Fibroblast of skin of right biceps (primary cell): ENCODE measurements around the gene ZNF618.

ENCODE experiments used
- DNase-seq: peaks from one replicate; pipeline ENCODE4 v3.0.0-alpha.2; 2013

Gene ZNF618

GRCh38 chr9:113913426-113914195, 37.5 kb downstream of the ZNF618 start:
- no peak for DNase-seq

GRCh38 chr9:113914517-113914916, 38.4 kb downstream of the ZNF618 start:
- DNase-seq: no peak

- DNase-seq: no peak
Observed at GRCh38 chr9:113915817-113916434, 39.8 kb downstream of the ZNF618 start.

GRCh38 chr9:113916931-113917330, 40.8 kb downstream of the ZNF618 start:
- DNase-seq: no peak

- no peak for DNase-seq
Observed at GRCh38 chr9:113918697-113919350, 42.7 kb downstream of the ZNF618 start.

- DNase-seq: no peak
Observed at GRCh38 chr9:113919382-113919781, 43.3 kb downstream of the ZNF618 start.

GRCh38 chr9:113919871-113920270, 43.8 kb downstream of the ZNF618 start:
- no peak for DNase-seq

GRCh38 chr9:113920872-113921271, 44.8 kb downstream of the ZNF618 start:
- DNase-seq: no peak

- DNase-seq: no peak
Observed at GRCh38 chr9:113921396-113921925, 45.4 kb downstream of the ZNF618 start.

- no peak for DNase-seq
Observed at GRCh38 chr9:113922160-113922559, 46.1 kb downstream of the ZNF618 start.

- DNase-seq: no peak
Observed at GRCh38 chr9:113926211-113926610, 50.1 kb downstream of the ZNF618 start.

- no peak for DNase-seq
Observed at GRCh38 chr9:113927277-113927676, 51.2 kb downstream of the ZNF618 start.

- DNase-seq: no peak
Observed at GRCh38 chr9:113928269-113928668, 52.2 kb downstream of the ZNF618 start.

GRCh38 chr9:113929634-113930389, 53.7 kb downstream of the ZNF618 start:
- DNase-seq: peak; percentile 77

GRCh38 chr9:113930390-113930783, 54.3 kb downstream of the ZNF618 start:
- no peak for DNase-seq

GRCh38 chr9:113931140-113931539, 55.0 kb downstream of the ZNF618 start:
- DNase-seq: no peak

- DNase-seq: no peak
Observed at GRCh38 chr9:113931777-113932176, 55.7 kb downstream of the ZNF618 start.

GRCh38 chr9:113932906-113933584, 56.9 kb downstream of the ZNF618 start:
- DNase-seq: no peak

GRCh38 chr9:113933671-113934070, 57.6 kb downstream of the ZNF618 start:
- no peak for DNase-seq

- DNase-seq: no peak
Observed at GRCh38 chr9:113934167-113934828, 58.2 kb downstream of the ZNF618 start.

- DNase-seq: no peak
Observed at GRCh38 chr9:113934829-113935676, 58.9 kb downstream of the ZNF618 start.
